Choroid plexus epithelial cell (primary cell): ENCODE measurements around the gene LRFN2.

Source experiments
- DNase-seq: peaks from one replicate; pipeline ENCODE4 v3.0.0-alpha.2; 2010; ENCODE audit warnings: low read depth
- H3K4me3 ChIP-seq: 2 replicates; pipeline ENCODE4 v1.5.1; 2011; ENCODE audit warnings: low read depth, mild to moderate bottlenecking, control low read depth, low read length, moderate library complexity
- CTCF ChIP-seq: conservative IDR thresholded peaks from 2 replicates; pipeline ENCODE4 v1.5.1; 2011; ENCODE audit warnings: low read depth, mild to moderate bottlenecking, control low read depth, inconsistent platforms, low read length, moderate library complexity

Gene LRFN2

GRCh38 chr6:40588480-40588879 lies 1.3 kb upstream of the LRFN2 start:
- no peak for TF ChIP-seq CTCF
- DNase-seq = no peak
- no peak overlapping the region for H3K4me3 ChIP-seq

- no peak overlapping the region for H3K4me3 ChIP-seq
- no peak for DNase-seq
- TF ChIP-seq CTCF = no peak
Observed at GRCh38 chr6:40588070-40588384, 863 bp upstream of the LRFN2 start.

GRCh38 chr6:40586369-40587201 lies 579 bp downstream of the LRFN2 start:
- no peak for DNase-seq
- no peak overlapping the region for H3K4me3 ChIP-seq
- no peak for TF ChIP-seq CTCF

GRCh38 chr6:40585651-40586269 lies 1.4 kb downstream of the LRFN2 start:
- no peak overlapping the region for H3K4me3 ChIP-seq
- DNase-seq = no peak
- TF ChIP-seq CTCF = no peak

GRCh38 chr6:40585223-40585622 lies 1.9 kb downstream of the LRFN2 start:
- no peak for TF ChIP-seq CTCF
- no peak for DNase-seq
- H3K4me3 ChIP-seq = no peak overlapping the region

GRCh38 chr6:40584741-40585140 lies 2.4 kb downstream of the LRFN2 start:
- TF ChIP-seq CTCF = no peak
- H3K4me3 ChIP-seq = no peak overlapping the region
- DNase-seq = no peak

GRCh38 chr6:40583709-40584108 lies 3.5 kb downstream of the LRFN2 start:
- no peak for TF ChIP-seq CTCF
- no peak for DNase-seq
- H3K4me3 ChIP-seq = no peak overlapping the region
